Endodermal cell (in vitro differentiated cells): ENCODE data around the gene SCTR. TPM values are rescaled to one million over a fixed set of nuclear protein-coding genes. Genes with fewer than 3 reads are reported as not detected.

Experiments
- DNase-seq: peaks from one replicate; pipeline ENCODE4 v3.0.0-alpha.2; 2017
- H3K27ac ChIP-seq: 2 replicates; pipeline ENCODE4 v1.5.1; 2013; ENCODE audit warnings: mild to moderate bottlenecking, low read depth, low read length, moderate library complexity
- H3K27me3 ChIP-seq: 2 replicates; pipeline ENCODE4 v1.6.1; 2013; ENCODE audit warnings: mild to moderate bottlenecking, low read length, moderate library complexity; ENCODE audit not compliant: insufficient read depth, control insufficient read depth, poor library complexity, severe bottlenecking
- H3K36me3 ChIP-seq: 2 replicates; pipeline ENCODE4 v1.7.0; 2013; ENCODE audit warnings: mild to moderate bottlenecking, low read length, moderate library complexity; ENCODE audit not compliant: control insufficient read depth, insufficient read depth
- H3K4me1 ChIP-seq: one replicate; pipeline ENCODE4 v1.7.0; 2013; ENCODE audit warnings: low read length; ENCODE audit not compliant: control insufficient read depth, insufficient read depth
- H3K4me3 ChIP-seq: 2 replicates; pipeline ENCODE4 v1.5.1; 2013; ENCODE audit warnings: mild to moderate bottlenecking, low read length, moderate library complexity
- H3K9ac ChIP-seq: 2 replicates; pipeline ENCODE4 v1.6.1; 2013; ENCODE audit warnings: mild to moderate bottlenecking, low read length, moderate library complexity; ENCODE audit not compliant: poor library complexity, severe bottlenecking; ENCODE audit errors: extremely low read depth
- H3K9me3 ChIP-seq: 2 replicates; pipeline ENCODE4 v1.6.1; 2013; ENCODE audit warnings: mild to moderate bottlenecking, low read length, moderate library complexity; ENCODE audit not compliant: control insufficient read depth
- H3K27ac Mint-ChIP-seq: 2 replicates; pipeline ENCODE4 v1.8.0; 2020; ENCODE audit warnings: mixed read lengths
- H3K27me3 Mint-ChIP-seq: 2 replicates; pipeline ENCODE4 v1.8.0; 2021; ENCODE audit warnings: mild to moderate bottlenecking, mixed read lengths; ENCODE audit not compliant: insufficient read depth
- H3K36me3 Mint-ChIP-seq: 2 replicates; pipeline ENCODE4 v1.8.0; 2020; ENCODE audit warnings: low read depth, mixed read lengths
- H3K4me1 Mint-ChIP-seq: 2 replicates; pipeline ENCODE4 v1.8.0; 2020; ENCODE audit warnings: mixed read lengths
- H3K4me3 Mint-ChIP-seq: 2 replicates; pipeline ENCODE4 v1.8.0; 2020; ENCODE audit warnings: mild to moderate bottlenecking, moderate library complexity, mixed read lengths
- H3K9me3 Mint-ChIP-seq: 2 replicates; pipeline ENCODE4 v1.8.0; 2020; ENCODE audit warnings: mild to moderate bottlenecking, mixed read lengths
- WGBS, 2 experiments: methylation state at CpG; one replicate each; pipeline versions ENCODE4 v1.1.5 to v1.1.7; 2013; ENCODE audit warnings: missing lambda C conversion rate in 2 of 2, mixed read lengths in 1 of 2; ENCODE audit not compliant: insufficient coverage in 1 of 2, insufficient read length in 1 of 2; 5-methylcytosine and 5-hydroxymethylcytosine counted together
- total RNA-seq, 2 donors: library from RNA; stranded (reverse); fragmentation: NEBNext Ultra II Directional in 1 of 2; extraction: Animal tissue kit (Norgen Biotek cat#: 25700) in 1 of 2; gene quantifications; 2 replicates in 1 of 2; 3 replicates in 1 of 2; pipeline ENCODE4 v1.2.1, GENCODE V29; 2021
- TF ChIP-seq, protein P1 (sequence below): fragments of 200-600 bp; sonication (generic); conservative IDR thresholded peaks from 2 replicates; pipeline ENCODE4 v1.5.0; 2021; ENCODE audit warnings: antibody characterized with exemption, mild to moderate bottlenecking

Gene SCTR
- total RNA-seq, 2 donors from 2014 or later, result 0.20 to 0.49 TPM

DNA sequence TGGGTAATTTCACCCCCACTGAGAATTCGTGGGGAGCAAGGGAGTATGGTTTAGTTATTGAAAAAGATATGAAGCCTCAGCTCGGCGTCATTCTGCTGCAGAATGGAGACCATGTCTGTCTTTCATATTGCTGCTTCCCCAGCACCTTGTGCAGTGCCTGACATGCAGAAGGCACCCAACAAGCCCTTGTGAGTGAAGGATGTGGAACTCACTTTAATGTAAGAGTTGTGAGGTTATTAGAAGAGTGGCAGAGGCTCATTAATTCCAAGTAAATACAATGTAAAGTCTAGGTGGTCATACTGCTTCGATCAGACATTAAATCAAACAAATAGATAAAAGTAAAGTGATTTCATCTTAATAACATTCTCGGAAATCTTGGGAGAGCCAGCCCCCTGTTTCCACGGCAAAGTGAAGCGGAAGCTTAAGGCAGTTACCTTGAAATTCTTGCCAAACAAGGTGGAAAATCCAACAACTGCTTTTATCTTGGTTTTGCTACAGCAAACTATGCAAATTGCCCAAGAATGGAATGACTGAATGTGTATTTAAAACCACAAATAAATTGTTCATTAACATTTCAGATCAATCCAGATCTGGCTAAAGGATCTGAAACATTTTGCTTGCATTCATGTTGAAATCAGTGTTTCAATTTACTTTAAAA is 29.5 kb upstream of the SCTR start:
- H3K4me1 ChIP-seq, result no peaks in the 10 kb centered on the region
- WGBS, 2 experiments, result 93 to 100% methylated on average over 4 to 7 of the region's 7 CpGs
- no peaks in the 10 kb centered on the region for H3K9me3 Mint-ChIP-seq
- H3K4me1 Mint-ChIP-seq, result no peaks in the 10 kb centered on the region
- no peak overlapping the region for H3K4me3 Mint-ChIP-seq
- no peak overlapping the region for H3K9ac ChIP-seq
- H3K27ac ChIP-seq, result no peak overlapping the region
- no peak overlapping the region for H3K27ac Mint-ChIP-seq
- peaks cover 19% of the 10 kb centered on the region for H3K36me3 ChIP-seq
- no peaks in the 10 kb centered on the region for H3K27me3 ChIP-seq
- no peaks in the 10 kb centered on the region for H3K27me3 Mint-ChIP-seq
- TF ChIP-seq, protein P1, sequence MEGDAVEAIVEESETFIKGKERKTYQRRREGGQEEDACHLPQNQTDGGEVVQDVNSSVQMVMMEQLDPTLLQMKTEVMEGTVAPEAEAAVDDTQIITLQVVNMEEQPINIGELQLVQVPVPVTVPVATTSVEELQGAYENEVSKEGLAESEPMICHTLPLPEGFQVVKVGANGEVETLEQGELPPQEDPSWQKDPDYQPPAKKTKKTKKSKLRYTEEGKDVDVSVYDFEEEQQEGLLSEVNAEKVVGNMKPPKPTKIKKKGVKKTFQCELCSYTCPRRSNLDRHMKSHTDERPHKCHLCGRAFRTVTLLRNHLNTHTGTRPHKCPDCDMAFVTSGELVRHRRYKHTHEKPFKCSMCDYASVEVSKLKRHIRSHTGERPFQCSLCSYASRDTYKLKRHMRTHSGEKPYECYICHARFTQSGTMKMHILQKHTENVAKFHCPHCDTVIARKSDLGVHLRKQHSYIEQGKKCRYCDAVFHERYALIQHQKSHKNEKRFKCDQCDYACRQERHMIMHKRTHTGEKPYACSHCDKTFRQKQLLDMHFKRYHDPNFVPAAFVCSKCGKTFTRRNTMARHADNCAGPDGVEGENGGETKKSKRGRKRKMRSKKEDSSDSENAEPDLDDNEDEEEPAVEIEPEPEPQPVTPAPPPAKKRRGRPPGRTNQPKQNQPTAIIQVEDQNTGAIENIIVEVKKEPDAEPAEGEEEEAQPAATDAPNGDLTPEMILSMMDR, result no peak
- DNase-seq, result no peak
- H3K9me3 ChIP-seq, result no peaks in the 10 kb centered on the region
- H3K4me3 ChIP-seq, result no peak overlapping the region
- peaks cover 16% of the 10 kb centered on the region for H3K36me3 Mint-ChIP-seq

DNA sequence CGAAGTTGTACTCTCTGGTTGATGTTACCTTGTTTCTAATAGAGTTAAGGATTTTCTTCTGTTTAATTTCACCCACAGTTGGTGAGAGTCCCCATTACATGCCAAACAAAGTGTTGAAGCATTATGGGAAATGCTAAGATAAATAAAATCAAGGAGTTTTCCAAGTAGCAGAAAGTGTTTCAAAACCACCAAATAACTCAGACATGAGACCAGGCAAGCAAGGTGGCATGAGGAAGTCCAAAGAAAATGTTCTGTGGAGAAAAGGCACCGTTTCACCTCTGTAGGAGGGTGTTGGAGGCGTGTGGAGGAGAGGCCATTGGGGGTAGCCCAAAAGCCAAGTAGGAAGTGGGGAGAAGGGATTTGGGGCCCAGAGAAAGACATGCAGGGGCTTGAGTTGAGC is 28.6 kb upstream of the SCTR start:
- no peaks in the 10 kb centered on the region for H3K4me1 Mint-ChIP-seq
- TF ChIP-seq, protein P1, result no peak
- H3K4me1 ChIP-seq, result no peaks in the 10 kb centered on the region
- H3K27ac ChIP-seq, result no peak overlapping the region
- DNase-seq, result no peak
- peaks cover 21% of the 10 kb centered on the region for H3K36me3 ChIP-seq
- H3K27me3 Mint-ChIP-seq, result no peaks in the 10 kb centered on the region
- no peaks in the 10 kb centered on the region for H3K9me3 Mint-ChIP-seq
- no peak overlapping the region for H3K4me3 ChIP-seq
- no peak overlapping the region for H3K9ac ChIP-seq
- H3K27ac Mint-ChIP-seq, result no peak overlapping the region
- H3K27me3 ChIP-seq, result no peaks in the 10 kb centered on the region
- no peaks in the 10 kb centered on the region for H3K9me3 ChIP-seq
- whole genome bisulfite sequencing, 2 experiments, result 91 to 100% methylated on average over 2 to 3 of the region's 3 CpGs
- peaks cover 16% of the 10 kb centered on the region for H3K36me3 Mint-ChIP-seq
- H3K4me3 Mint-ChIP-seq, result no peak overlapping the region

DNA sequence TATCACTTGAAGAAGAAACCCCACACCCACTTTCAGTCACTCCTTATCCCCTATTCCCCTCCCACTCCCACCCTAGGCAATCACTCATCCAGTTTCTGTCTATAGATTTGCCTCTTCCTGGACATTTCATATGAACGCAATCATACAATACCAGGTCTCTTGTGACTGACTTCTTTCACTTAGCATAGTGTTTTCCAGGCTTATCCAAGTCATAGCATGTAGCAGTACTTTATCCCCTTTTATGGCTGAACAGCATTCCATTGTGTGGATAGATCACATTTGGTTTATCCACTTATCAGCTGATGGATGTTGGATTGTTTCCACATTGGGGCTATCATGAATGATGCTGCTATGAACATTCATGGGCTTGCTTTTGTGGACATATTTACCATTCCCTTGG is 26.6 kb upstream of the SCTR start:
- peaks cover 15% of the 10 kb centered on the region for H3K36me3 ChIP-seq
- no peaks in the 10 kb centered on the region for H3K9me3 Mint-ChIP-seq
- H3K9me3 ChIP-seq, result no peaks in the 10 kb centered on the region
- WGBS, 2 experiments, result 90 to 100% methylated on average over 1 of the region's 1 CpG
- H3K4me3 ChIP-seq, result no peak overlapping the region
- no peak overlapping the region for H3K27ac Mint-ChIP-seq
- peaks cover 2% of the 10 kb centered on the region for H3K4me1 ChIP-seq
- H3K9ac ChIP-seq, result no peak overlapping the region
- H3K4me3 Mint-ChIP-seq, result no peak overlapping the region
- no peaks in the 10 kb centered on the region for H3K27me3 Mint-ChIP-seq
- peaks cover 16% of the 10 kb centered on the region for H3K36me3 Mint-ChIP-seq
- DNase-seq, result no peak
- no peaks in the 10 kb centered on the region for H3K27me3 ChIP-seq
- peaks cover 11% of the 10 kb centered on the region for H3K4me1 Mint-ChIP-seq
- no peak overlapping the region for H3K27ac ChIP-seq
- TF ChIP-seq, protein P1, result no peak
